ENCODE results near the gene PRR30. TPM values are rescaled to one million over a fixed set of nuclear protein-coding genes. Genes with fewer than 3 reads are reported as not detected.

PRR30 gene
- total RNA-seq, 1 experiment from 2014 or later: not detected

DNA sequence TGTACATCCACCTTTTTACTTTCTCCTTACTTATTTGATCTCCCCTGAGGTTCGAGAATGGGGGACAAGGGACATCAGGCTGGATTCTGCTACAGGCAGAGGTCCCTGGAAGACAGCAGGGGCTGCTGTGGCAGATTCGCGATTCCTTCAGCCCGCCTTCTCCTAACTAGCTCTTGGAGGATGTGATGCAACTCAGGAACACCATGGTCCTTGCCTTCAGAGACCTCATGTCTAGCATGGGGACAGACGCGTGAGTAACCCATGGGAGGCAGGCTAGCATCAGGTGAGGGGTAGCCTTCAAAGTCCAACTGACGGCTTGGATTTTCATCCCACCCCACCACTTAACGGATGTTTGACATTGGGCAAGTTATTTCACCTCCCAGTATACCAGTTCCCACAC lies 8.7 kb upstream of the PRR30 start:
- intact Hi-C loops (cut with micrococcal nuclease): no loop called here
- Histone ChIP-seq H3K9me3 (ENCODE audit: control insufficient read depth in 1 of 2, insufficient read depth in 1 of 2, low read depth in 1 of 2, low read length in 2 of 2) (peaks cover 0 to 1% of the 10 kb centered on the region in 2 experiments; a peak in 1 of 4 replicates), H3K4me2 (ENCODE audit: low read length) (no peak overlapping the region), H3K9ac (ENCODE audit: low read length) (no peak overlapping the region), H4K20me1 (ENCODE audit: insufficient read depth) (no peaks in the 10 kb centered on the region), H3K9me2 (ENCODE audit: insufficient read depth) (no peaks in the 10 kb centered on the region), H3K4me1 (ENCODE audit: control insufficient read depth in 1 of 2, insufficient read depth in 2 of 2, low read length in 2 of 2) (peaks cover 0 to 12% of the 10 kb centered on the region in 2 experiments; a peak in 2 of 4 replicates), H3K36me3 (ENCODE audit: control insufficient read depth in 1 of 2, insufficient read depth in 2 of 2, low read length in 2 of 2) (no peaks in the 10 kb centered on the region), H3K4me3 (replicated peaks in 1 of 2; ENCODE audit: low read depth in 1 of 2, low read length in 2 of 2) (no peak overlapping the region), H3K27me3 (ENCODE audit: insufficient read depth, low read length) (no peaks in the 10 kb centered on the region), H3K27ac (ENCODE audit: low read depth, low read length) (no peak overlapping the region), H2AFZ (ENCODE audit: low read depth, low read length, poor library complexity, severe bottlenecking) (no peak overlapping the region), H3K79me2 (ENCODE audit: insufficient read depth, low read length) (no peaks in the 10 kb centered on the region)
- RAD21 ChIA-PET (ENCODE audit: low non-redundant PET in 1 of 2, low total read pairs in 2 of 2, uncharacterized antibody in 2 of 2, unreplicated experiment in 2 of 2): no interaction called here
- DNase-seq (ENCODE audit: low read depth, low spot score): no peak
- TF ChIP-seq SP1 (IDR thresholded peaks at IDR 0.05; ENCODE audit: low read depth) (no peak), EGR1 (IDR thresholded peaks at IDR 0.05; ENCODE audit: low read depth) (no peak)
- ATAC-seq: no peak
- CTCF ChIA-PET: no interaction called here
- no TSS peak for BruUV-seq (replicated peaks)
- POLR2A ChIA-PET: no interaction called here

- POLR2A ChIA-PET: no interaction called here
- CTCF ChIA-PET: no interaction called here
- intact Hi-C loops (cut with micrococcal nuclease): no loop called here
- H2AFZ ChIP-seq (ENCODE audit: low read depth, low read length, poor library complexity, severe bottlenecking): no peak overlapping the region
- no peaks in the 10 kb centered on the region for H3K79me2 ChIP-seq (ENCODE audit: insufficient read depth, low read length)
- no peak for ATAC-seq
- H3K4me1 ChIP-seq (ENCODE audit: control insufficient read depth in 1 of 2, insufficient read depth in 2 of 2, low read length in 2 of 2): no peaks in the 10 kb centered on the region
- no peak for DNase-seq (ENCODE audit: low read depth, low spot score)
- no peaks in the 10 kb centered on the region for H4K20me1 ChIP-seq (ENCODE audit: insufficient read depth)
- H3K27me3 ChIP-seq (ENCODE audit: insufficient read depth, low read length): no peaks in the 10 kb centered on the region
- H3K4me3 ChIP-seq (replicated peaks in 1 of 2; ENCODE audit: low read depth in 1 of 2, low read length in 2 of 2): no peak overlapping the region
- H3K4me2 ChIP-seq (ENCODE audit: low read length): no peak overlapping the region
- no peak overlapping the region for H3K27ac ChIP-seq (ENCODE audit: low read depth, low read length)
- BruUV-seq (replicated peaks): no TSS peak
- TF ChIP-seq REST (IDR thresholded peaks at IDR 0.05; ENCODE audit: low read depth) (no peak), EZH2 (IDR thresholded peaks at IDR 0.05) (no peak), CEBPB (IDR thresholded peaks at IDR 0.05; ENCODE audit: low read depth) (no peak), EGR1 (IDR thresholded peaks at IDR 0.05; ENCODE audit: low read depth) (no peak)
- RAD21 ChIA-PET (ENCODE audit: low non-redundant PET in 1 of 2, low total read pairs in 2 of 2, uncharacterized antibody in 2 of 2, unreplicated experiment in 2 of 2): no interaction called here
- H3K9me2 ChIP-seq (ENCODE audit: insufficient read depth): no peaks in the 10 kb centered on the region
- H3K9me3 ChIP-seq (ENCODE audit: control insufficient read depth in 1 of 2, insufficient read depth in 1 of 2, low read depth in 1 of 2, low read length in 2 of 2): peaks cover 0 to 4% of the 10 kb centered on the region in 2 experiments; a peak in 1 of 4 replicates
- H3K36me3 ChIP-seq (ENCODE audit: control insufficient read depth in 1 of 2, insufficient read depth in 2 of 2, low read length in 2 of 2): no peaks in the 10 kb centered on the region
- H3K9ac ChIP-seq (ENCODE audit: low read length): no peak overlapping the region
These were observed 6.5 kb upstream of the PRR30 start for GRCh38 chr2:27145682-27146081.

Data from HCT116 (cell line).